HG02588 (cell line): ENCODE results near the gene TELO2.

Experiments
- ATAC-seq: cut with Tn5 transposase; IDR thresholded peaks from one replicate; pipeline ENCODE4 v1.9.1; 2021; ENCODE audit warnings: mild to moderate bottlenecking, moderate library complexity; ENCODE audit not compliant: unreplicated experiment

Gene TELO2

GRCh38 chr16:1550069-1550468 lies 56.9 kb downstream of the TELO2 start:
- ATAC-seq, result no peak

- no peak for ATAC-seq
Observed at GRCh38 chr16:1550696-1551095, 57.5 kb downstream of the TELO2 start.

GRCh38 chr16:1551166-1551565 lies 58.0 kb downstream of the TELO2 start:
- no peak for ATAC-seq

- no peak for ATAC-seq
Observed at GRCh38 chr16:1552129-1552528, 59.0 kb downstream of the TELO2 start.

DNA sequence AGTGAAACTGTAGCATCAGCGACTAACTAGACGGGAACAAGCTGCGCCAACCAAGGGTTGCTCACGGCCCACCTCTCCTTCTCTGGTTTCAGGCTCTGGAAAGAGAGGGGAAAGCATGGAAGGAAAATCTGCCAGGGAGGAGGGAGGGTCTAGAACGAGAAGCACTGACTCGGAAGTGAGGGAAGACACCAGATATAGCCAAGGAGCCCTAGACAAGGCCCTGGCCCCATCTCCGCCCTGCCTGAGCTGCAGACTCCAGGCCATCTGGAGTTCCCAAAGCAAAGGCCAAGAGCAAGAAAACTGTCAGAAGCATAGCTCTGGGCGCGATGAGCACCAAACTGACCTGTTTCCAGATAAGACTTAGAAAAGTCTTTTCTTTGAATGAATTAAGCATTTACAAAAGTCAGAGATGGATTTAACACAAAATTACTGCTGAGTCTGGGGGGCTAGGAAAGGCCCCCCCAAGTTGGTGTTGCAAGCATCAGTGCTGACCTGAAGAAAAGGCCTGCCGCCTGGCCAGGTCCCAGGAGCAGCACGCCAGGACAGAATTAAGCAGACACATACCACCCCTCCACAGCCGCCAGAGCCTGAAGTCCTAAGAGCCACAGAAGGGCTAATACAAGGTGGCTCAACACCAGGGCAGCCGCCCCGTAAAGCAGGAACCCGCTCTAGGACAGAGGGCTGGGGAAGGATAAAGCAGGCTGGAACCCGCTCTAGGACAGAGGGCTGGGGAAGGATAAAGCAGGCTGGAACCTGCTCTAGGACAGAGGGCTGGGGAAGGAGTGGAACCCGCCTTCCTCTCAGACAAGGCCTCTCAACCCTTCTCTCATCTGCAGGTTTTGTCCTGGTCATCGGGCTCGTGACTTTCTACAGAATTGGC lies 61.0 kb downstream of the TELO2 start:
- no peak for ATAC-seq

GRCh38 chr16:1554826-1555445 lies 61.8 kb downstream of the TELO2 start:
- no peak for ATAC-seq

DNA sequence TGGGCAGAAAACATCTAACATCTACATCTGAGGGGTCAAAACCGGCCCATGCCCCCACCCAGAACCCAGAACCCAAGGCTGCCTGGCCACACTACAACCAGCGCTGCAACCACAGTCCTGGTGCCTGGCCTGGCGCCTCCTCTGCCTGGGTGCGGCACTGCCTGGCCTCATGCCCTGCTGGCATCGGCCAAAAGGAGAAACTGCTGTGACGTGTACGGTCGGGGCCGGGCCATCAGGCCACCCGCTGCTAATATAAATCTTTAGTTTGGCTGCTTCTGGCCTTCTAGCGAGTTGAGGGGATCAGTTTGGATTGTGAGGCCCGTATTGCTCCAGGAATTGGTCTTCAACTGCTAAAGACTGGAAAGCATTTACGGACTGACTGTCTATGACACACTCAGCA lies 63.1 kb downstream of the TELO2 start:
- ATAC-seq, result no peak

GRCh38 chr16:1557074-1557473 lies 63.9 kb downstream of the TELO2 start:
- no peak for ATAC-seq

DNA sequence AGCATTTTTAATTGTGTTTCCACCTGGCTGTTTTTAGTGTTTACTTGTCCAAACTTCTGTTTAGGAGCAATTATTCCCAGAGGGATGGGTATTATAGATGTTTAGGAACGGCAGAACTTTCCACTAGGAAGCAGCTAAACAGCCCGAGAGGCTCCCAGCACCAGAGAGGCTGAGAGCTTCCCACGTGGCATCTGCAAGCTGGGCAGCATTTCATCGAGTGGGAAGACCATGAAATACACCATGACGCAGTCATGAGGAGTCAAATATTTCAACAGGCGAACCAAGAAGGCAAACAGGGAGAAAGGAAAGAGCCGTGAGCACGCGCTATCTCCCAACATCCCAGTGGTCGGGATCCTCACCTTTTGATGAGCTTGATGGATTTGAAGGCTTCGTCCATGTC lies 64.4 kb downstream of the TELO2 start:
- ATAC-seq, result no peak

- ATAC-seq, result no peak
Observed at GRCh38 chr16:1559446-1559975, 66.4 kb downstream of the TELO2 start.
